ENCODE data around the gene OVAAL.

The OVAAL gene

DNA sequence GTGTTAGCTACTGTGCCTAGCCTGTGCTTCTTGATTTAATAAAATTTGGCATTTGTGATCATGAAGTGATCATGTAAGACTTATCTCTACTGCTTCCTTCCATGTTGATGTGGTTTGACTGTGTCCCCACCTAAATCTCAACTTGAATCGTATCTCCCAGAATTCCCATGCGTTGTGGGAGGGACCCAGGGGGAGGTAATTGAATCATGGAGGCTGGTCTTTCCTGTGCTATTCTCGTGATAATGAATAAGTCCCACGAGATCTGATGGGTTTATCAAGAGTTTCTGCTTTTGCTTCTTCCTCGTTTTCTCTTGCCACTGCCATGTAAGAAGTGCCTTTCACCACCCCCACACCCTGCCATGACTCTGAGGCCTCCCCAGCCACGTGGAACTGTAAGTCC, at the start of gene OVAAL:
TSS of gene OVAAL (plus strand) at position 301 of the 400 bp plus-strand sequence.
- no peak for DNase-seq

DNA sequence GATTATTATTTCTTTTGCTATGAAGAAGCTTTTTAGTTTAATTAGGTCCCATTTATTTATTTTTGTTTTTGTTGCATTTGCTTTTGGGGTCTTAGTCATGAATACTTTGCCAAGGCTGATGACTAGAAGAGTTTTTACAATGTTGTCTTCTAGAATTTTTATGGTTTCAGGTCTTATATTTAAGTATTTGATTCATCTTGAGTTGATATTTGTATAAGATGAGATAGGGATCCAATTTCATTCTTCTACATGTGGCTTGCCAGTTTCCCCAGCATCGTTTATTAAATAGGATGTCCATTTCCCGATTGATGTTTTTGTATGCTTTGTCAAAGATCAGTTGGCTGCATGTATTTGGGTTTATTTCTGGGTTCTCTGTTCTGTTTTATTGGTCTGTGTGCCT, 47.9 kb upstream of the OVAAL start:
- DNase-seq: no peak

DNA sequence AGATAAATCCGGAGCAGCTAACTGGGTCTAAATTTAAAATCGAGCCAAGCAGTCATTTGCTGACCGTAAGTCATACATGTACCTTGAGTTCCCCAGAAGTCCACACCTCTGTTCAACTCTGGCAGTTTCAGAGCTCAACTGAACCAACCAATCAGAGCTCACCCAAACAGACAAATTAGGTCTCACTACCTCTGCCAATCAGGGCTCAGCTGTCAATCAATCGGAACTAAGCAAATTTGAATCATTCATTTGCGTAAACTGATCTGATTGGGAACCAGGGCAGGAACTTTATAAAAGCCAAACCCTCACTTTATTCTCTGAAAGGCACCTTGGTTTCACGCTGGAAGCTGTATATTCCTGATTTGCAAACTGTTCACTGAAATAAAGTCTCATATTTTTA, 45.2 kb upstream of the OVAAL start:
- DNase-seq: no peak

DNA sequence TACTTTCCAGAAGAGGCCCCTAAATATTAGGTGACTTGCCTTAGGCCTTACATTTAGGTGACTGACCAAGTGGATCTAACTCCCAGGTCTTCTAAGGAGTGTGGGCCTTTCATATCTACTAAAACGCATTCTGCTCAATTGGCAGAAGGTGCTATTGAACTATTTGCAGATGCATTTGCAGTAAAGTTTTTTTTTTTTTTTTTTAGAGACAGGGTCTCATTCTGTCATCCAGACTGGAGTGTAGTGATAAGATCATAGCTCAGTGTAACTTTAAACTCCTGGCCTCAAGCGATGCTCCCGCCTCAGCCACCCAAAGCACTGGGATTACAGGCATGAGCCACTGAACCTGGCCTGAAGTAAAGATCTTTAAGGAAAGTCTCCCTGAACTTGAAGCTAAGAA, 43.4 kb upstream of the OVAAL start:
- no peak for DNase-seq

DNA sequence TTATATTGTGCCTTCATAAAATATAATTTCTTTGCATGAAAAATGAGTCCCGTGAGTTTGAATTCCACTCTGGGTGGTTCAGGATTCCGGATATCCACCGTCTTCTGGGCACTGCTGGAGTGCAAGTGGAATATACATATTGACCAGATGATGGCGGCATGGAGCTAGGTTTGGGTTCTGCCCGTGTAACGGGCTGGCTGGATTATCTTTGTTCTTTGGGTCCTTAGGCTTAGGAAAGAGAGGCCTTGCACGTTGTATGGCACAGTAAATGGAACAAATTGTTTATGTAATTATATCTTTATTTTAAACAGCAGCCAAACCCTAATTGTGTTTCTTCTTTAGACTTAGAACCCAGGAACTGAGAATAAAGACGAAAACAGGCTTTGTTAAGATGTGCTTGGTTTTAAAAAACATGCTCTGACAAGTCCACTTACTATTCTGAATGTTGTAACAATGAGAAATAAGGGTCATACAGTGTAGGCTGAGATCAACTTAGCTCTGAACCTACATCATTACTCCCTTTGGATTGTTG, 42.8 kb upstream of the OVAAL start:
- DNase-seq: peak; percentile 57

DNA sequence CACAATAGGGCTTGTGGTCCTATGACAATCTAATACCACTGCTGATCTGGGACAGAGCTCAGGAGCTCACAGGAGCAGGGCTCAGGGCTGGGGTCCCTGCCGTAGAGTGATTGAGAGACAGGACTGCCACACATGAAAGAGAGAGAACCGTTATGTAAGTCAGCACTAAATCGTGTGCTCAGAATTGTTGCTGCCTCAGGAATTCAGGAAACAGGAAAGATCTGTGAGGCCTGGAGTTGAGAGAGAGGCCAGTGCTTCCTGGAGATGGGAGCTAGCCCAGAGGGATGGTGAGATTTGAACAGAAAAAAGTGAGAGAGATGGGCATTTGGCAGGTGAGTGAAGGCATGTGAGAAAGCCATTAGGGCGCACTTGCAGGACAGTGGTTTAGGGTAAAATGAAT, 38.9 kb upstream of the OVAAL start:
- no peak for DNase-seq

DNA sequence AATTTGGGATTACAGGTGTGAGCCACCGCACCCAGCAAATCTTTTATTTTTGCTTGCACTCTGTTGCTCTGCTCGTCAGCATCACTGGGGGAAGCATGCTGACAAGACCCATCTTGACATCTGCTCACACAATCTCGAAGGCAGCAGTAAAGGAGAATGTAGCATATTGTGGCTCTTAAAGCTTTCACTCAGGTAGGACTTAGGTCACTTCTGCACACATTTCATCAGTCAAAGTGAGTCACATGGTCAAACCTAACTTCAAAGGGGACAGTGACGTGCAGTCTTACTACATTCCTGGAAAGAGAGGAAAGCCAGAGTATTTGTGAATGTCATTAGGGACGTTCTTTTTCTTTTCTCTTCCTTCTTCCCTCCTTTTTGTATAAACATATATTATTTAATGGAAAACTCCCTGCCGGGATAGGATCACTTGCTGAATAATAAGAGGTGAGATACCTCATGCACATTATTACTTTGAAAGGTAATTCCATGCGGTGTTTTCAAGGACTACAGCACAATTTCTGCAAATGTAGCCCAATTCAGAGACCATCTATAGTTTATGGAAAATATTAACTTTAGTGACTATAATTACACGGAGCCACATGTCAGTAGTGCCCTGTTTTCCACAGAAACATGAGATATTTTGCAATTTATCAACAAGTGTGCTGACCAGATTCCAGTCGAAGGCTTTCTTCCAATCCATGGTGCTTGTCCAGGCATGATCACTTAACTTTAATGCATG, 37.1 kb upstream of the OVAAL start:
- no peak for DNase-seq

DNA sequence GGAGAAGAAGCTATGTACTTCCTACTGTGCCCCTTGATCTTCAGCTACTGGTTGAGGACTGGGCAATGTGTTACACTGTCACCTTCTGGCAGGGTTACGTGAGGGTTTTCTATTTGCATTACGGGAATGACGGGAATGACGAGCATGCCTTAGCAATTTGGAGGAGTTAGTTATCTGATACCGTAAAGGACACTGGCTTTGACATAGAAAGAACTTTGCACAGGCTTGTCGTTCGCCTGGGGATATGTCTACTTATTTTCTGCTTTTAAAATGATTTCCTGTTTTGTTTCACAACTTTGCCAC, 36.6 kb upstream of the OVAAL start:
- DNase-seq: no peak

DNA sequence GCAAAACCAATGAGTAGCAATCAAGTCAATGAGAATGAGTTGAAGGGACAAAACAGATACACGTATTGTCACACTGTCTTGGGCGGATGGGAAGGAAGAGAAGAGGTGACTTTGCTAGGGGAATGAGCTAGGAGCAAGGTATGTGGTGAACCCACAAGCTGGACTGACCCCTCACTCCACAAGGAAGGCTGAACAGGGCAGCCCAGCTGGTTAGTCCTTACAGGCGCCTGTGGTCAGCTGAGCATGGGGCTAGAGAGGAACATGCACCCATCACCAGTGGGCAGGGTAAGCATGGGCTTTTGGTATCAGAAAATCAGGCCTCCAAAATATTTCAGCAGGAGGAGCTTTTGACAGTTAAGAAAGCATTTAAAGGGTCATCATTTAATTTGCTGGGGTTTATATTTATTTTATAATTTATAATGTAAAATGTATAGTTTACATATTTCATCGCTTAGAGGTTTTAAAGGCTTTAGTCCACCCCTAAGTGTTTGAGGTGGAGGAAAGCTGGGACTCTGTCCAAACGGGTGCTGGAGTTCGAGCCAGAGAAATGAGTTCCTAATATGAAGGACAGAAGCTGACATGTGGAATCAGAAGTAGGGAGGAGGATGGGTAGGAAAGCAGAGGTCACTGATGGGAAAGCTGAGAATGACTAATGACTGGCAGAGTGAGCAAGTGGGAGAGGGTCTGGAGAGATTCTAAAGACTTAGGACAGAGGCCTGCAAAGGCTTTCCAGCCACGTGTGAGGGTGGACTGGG, 34.4 kb upstream of the OVAAL start:
- DNase-seq: no peak

DNA sequence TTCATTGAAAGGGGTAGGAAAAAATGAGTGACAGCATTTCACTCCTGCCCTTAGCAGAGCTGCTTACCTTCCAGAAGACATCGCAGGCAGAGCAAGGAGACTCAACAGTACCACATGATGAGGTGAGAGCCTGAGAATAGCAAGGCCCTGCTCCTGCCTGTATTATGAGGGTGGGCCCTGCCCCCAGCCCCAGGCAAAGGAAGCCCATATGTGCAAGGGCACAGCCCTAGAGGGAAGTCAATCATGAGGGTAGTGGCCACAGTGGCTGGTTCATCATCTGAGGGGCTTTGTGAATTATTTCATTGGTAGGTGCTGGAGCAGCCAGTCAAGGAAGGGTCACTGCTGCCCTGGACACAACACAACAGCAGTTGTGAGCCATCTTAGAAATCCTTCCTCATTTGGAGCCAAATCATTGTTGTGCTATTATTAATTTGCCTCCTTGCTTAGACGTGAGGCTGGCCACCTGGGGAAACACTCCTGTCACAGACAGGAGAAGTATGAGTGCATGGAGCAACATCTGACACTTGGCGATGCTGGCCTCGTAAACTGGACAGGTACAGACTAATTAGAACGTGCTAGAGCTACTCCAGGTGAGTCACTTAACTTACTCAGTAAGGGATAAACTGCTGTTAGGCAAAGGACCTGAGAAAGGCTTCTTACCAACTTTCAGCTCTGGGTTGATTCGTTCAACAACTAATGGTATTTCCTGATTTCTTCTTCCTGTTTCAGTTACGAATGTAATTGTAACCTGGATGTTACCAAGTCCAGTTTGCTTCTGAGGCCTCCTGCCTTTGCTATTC, 33.6 kb upstream of the OVAAL start:
- no peak for DNase-seq

DNA sequence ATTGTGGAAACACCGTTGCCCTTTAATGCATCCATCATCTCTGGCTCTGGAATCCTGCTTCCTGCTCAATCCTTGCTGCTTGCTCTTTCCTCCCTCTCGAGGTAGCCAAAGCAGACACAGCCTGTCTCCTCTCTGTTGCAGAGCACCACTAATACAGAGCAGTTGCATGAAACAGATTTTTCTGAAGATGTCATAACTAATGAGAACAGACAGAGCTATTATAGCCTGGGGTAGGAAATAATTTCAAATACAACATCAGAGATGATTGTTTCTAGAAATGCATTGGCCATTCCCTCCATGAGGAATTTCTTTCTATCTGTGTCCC, 33.1 kb upstream of the OVAAL start:
- DNase-seq: no peak

DNA sequence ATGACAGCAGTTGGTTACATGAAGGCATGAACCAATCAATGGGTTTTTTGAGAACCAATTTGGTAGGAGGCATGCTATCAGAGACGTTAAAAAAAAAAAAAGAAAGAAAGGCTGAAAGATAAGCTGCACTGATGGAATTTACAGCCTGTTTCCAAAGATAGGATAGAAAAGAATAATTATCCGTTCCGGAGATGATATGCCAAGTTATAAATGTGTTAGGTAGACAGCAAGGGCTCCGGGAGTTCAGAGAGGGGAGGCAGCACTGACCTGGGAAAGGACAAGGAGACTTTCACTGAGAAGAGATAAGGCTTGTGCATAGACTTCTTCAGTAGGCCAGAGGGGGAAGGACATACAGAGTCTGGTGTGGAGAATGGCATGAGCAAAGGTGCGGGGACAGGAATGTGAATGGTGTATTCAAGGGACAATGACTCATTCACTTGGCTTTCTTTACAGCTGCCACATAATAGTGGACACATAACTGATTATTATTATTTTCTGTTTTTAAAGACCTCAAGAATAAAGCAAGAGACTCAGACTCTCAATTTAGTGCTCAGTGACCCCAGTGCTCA, 31.6 kb upstream of the OVAAL start:
- no peak for DNase-seq

DNA sequence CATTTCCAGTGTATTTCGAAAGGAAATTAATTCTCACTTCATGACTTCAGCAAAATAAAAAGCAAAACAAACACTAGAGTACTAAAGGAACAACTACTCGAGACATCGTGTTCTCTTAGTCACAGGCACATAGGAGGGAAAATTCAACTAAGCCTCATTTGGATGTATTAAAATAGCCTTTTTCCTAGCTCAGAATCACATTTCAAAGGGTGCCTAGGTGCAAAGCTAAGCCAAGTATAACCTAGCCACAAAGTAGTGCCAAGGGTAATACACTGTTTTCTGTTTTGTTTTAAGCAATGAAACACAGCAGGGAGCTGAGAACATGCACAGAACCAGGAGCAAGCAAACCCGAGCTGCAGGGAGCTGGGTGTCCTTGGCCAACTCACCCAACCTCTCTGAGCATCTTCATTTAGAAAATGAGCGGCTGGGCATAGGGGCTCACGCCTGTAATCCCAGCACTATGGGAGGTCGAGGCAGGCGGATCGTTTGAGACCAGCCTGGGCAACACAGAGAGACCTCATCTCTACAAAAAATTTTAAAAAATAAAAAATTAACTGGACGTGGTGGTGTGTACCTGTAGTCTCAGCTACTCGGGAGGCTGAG, 29.8 kb upstream of the OVAAL start:
- no peak for DNase-seq

DNA sequence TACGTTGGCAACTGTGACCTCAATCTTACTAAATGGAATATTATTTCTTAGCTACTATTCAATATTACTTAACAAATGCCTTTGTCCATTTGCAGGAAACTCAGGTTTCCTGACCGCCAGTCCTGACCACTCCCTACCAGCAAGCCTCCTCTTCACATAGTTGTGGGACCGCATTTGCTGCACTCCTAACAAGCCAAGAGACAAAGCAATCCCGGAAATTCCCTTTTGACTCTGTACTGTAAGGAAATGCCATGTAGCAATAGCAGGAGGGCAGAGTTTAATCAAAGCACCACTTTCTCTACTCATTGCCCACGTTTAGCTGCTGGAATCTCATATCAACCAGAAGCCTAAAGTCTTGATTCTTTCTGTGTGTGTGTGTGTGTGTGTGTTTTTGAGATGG, 28.3 kb upstream of the OVAAL start:
- no peak for DNase-seq

DNA sequence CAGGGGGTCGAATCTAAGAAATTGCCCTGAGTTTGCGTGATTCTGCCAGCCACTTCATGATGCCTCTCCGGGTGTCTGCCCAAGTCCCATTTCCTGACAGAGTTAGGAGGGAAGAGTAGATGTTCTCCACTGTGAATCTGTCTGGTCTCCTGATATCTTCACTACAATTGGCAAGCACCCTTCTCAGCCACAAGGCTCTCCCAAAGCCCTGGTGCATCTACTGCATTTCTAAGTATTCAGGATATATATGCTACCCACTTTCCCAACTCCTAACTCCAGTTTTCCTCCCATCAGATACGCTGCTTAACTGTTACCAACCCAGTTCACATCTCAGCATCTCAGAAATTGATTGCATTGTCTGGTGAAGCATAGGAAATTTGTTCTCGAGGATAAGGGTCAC, 25.9 kb upstream of the OVAAL start:
- no peak for DNase-seq

DNA sequence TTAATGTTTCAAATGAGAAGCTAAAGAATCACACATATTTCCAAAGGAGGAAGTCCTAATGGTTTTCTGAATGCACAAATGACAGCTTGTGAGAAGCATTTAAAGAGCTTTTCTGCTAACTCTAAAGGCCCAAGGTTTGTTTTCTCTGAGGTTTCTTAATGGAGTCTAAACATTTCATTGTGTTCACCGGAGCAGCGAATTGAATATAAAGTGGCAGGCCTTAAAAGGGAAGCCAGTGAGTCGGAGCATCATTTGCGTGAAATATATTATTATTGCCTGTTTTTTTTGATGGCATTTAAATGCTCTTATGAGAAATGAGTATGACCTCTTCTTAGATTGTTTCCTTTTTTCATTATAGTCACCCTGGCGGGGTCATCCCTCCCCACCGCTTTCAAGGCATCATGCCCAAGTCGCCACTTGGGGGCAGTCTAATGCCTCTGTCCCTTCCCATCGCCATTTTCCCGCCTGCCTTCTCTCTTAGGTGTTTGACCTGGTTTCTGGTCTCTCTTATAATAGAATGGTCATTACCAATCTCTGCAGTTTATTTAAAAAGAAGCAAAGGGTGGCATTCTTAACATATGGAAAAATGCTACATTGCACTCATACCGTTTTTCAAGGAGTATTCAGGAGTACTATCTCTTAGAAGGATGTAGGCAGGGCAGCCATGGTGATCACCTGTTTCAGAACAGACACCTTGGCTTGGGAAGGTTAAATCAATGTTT, 25.3 kb upstream of the OVAAL start:
- no peak for DNase-seq

DNA sequence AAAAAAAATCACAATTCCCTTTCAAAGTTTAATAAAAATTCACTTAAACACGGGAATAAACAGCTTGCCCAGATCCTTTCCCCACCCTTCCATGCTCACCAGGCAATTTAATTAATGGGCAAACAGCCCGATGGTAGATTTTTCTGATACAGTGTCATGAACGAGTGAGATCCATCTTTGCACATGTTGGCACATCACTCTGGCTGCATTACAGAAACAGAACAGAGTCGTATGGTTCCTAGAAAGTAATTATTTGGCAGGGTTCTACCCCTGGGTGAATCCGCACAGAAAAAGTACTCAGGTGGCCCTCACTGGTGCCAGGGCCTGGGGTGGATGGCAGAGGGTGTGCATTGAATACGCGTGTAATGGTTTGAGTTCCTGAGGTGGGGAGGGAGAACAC, 24.6 kb upstream of the OVAAL start:
- no peak for DNase-seq

DNA sequence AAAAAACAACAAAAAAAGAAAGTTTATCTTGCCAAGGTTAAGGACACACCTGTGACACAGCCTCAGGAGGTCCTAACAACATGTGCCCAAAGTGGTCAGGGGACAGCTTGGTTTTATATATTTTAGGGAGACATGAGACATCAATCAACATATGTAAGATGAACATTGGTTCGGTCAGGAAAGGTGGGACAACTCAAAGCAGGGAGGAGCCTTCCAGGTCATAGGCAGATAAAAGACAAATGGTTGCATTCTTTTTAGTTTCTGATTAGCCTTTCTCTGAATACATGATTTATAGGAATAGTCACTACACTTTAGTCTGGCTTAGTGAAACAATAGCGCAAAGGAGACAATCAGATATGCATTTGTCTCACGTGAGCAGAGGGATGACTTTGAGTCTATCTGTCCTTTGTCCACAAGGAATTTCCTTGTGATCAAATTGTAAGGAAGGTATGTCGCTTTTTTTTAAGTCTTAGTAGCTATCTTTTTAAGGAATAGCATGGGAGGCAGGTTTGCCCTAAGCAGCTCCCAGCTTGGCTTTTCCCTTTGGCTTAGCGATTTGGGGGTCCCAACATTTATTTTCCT, 23.3 kb upstream of the OVAAL start:
- no peak for DNase-seq

DNA sequence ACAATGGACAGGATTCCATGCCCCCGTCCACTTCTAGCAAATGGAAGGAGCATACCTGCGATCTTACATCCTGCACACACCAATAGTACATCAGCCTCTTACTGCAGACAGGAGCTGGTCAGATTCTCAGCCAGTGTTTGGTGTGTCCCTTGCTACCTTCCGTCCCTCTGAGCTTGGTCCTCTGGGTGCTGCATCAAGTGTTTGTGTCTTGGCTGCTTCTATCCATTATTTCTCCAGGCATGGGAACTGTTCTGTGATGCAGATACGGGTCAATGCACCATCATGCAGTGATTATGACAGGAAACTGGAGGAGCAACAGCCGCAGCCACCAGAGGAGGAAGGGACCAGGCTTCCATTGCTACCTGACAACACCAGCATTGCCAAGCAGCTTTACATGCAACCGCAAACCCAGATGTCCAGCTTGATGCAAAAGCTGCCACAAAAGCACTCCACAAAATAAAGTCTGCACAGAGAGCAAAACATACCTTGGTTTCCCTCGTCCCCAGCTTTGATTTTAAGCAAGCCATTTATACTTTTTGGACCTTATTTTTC, 21.9 kb upstream of the OVAAL start:
- DNase-seq: no peak

DNA sequence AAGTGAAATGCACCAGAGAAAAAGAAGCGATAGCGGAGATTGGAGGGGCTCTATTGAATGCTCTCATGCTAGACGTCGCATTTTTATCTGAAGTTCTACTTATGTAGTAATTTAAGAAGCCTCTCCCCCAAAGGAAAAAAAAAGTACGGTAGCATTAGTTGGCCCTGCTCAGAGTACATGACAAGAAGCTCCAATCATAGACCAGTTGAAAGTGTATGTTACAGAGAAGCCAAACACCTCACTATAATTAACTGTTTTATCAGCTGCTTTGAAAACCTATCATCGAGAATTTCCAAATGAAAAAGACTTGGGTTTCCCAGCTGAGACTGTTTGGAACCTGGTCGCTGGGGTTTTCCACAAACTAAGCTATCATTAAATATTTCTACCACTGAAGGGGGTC, 19.6 kb upstream of the OVAAL start:
- DNase-seq: no peak

DNA sequence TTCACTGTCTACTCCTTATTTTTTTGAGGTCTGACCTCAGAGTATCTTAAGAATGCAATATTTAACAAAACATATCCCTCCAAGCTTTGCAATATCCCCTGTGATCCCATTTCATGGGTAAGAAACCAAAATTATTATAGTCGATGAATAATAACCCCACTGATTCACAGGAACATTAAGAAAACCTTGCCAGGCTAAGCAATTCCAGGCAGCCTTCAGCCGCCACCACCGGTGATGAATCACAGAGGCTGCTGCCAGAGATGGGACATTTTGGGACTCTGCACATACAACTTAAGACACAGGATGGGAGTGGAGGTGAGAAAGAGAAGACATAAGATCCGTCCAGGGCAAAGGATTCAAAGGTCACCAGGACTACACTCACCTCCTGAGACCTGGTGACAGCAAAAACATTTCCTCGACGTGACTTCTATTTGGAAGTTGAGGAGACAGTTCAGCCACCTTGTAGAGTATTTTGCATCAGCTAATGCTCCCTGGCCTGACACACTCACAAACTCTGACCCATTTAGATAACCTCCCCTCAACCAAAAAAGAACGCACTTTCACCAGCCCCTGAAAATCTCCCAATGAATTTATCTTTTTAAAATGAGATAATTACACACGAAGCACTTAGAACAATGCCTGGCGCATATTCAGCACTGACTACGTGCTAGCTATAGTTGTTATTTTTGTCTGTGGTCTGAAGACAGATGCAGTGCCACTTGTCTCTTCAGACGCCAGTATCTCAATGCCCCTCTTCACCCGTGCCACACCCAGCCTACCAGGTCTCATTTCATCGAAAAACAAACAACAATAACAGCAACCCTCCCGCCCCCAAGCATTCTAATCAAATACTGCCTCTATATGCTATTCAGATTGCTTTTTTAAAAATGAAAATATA, 17.8 kb upstream of the OVAAL start:
- DNase-seq: no peak

Measured in GF-D8 (cell line).